RPMI8226 (cell line): ENCODE measurements around the gene UNK.
"Not testable (repeated sequence)": the region's sequence is repeated elsewhere in the genome, so short reads cannot be mapped to it uniquely, and the experiment has no call there.

Experiments
- DNase-seq: peaks from one replicate; pipeline ENCODE4 v3.0.0-alpha.2; 2015

The UNK gene

DNA sequence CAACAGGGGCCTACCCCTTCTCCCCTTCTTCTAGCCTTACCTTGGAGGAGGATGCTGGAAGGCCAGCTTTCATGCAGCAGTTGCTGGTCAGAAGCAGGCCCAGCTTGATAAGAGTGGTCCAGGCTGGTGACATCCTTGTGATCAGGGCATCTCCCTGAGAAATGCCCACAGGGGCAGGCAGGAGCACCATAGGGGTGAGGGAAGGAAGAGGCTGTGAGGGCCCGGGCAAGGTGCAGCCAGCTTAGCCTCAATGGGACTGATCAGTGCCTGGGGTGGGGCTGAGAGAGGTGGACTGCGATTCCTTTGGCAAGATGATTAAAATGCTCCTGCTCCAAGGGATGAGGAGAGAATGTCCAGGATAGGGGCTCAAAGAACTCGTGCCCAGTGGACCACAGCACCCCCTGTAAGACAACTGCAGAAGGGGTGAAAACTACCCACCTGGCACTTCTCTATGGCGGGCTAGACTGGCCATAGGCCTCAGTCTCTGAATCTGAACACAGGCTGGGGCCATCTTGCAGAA is 10.1 kb upstream of the UNK start:
- no peak for DNase-seq

- DNase-seq, result no peak
Observed at GRCh38 chr17:75774991-75775668, 9.5 kb upstream of the UNK start.

DNA sequence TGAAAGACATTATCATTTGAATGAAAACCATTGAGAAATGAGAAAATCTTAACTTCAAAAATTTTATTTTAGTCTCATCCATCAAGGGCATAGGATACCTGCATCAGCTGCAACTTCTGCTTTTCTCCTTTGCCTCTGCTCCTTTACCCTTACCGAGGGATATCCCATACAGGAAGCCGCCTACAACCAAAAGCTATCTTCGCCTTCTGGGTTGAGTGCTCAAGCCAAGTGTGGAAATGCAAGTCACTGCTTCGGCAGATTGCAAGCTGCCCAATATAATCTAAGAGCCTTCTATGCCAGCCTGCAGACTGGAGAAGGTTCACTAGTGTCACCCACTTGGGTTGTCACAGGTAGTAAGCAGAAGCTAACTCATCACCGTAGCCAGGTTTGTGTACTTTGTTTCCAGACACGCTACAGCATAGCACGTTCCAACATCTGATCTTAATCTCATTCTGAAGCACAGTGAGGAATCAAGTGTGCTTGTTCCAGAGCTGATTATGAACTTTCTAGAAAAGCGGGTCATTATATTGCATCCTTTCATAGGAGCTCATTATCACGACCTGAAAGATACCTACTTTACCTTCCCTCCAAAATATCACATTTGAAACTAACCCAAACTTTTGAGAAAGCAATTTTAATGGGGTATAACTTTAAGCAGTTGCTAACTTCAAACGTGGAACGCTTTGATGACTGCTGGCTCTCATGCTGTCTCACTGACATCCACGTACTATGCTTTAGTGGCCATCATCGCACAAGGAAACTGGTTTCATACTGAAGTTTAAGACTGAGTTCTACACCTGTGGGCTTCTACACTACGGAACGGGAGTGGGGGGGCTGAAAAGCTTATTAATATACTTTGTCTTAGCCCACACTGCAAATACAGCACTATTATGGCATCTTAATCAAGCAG is 8.0 kb upstream of the UNK start:
- no peak for DNase-seq

- DNase-seq, result no peak
Observed at GRCh38 chr17:75777296-75777922, 7.2 kb upstream of the UNK start.

DNA sequence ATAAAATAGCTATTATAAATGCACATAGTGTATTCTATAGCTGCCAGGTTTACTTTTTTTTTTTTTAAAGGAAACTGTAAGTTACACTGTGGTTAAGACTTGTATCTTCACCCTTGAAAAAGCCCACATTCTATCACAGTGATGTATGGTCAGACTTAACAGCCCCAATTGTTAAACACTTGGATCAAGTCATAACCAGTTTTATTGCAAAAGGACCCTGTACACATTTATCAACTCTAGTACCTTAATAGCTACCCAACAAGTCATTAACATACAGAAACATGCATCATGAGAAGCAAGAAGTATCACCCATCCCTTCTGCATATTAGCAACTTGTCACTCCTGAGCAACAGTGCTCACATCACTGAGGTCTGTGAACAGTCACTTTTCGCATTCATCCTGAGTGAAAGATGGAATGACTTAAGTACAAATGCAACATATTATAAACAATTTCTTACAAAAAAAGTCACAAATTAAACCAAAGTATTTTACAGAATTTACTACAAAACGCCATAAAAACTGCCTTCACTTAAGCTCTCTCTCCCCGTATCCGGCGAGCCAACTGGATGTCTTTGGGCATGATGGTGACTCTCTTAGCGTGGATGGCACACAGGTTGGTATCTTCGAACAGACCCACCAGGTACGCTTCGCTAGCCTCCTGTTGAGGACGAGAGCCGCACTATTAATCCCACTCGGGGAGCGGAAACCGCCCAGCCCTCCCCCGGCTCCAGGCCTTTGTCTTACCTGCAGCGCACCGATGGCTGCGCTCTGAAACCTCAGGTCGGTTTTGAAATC is 6.3 kb upstream of the UNK start:
- not testable (repeated sequence) for DNase-seq

- DNase-seq, result peak; percentile 75
Observed at GRCh38 chr17:75778861-75779249, 5.8 kb upstream of the UNK start.

GRCh38 chr17:75779250-75779986 is 5.2 kb upstream of the UNK start:
- DNase-seq, result peak; percentile 99

- no peak for DNase-seq
Observed at GRCh38 chr17:75779987-75780889, 4.4 kb upstream of the UNK start.

DNA sequence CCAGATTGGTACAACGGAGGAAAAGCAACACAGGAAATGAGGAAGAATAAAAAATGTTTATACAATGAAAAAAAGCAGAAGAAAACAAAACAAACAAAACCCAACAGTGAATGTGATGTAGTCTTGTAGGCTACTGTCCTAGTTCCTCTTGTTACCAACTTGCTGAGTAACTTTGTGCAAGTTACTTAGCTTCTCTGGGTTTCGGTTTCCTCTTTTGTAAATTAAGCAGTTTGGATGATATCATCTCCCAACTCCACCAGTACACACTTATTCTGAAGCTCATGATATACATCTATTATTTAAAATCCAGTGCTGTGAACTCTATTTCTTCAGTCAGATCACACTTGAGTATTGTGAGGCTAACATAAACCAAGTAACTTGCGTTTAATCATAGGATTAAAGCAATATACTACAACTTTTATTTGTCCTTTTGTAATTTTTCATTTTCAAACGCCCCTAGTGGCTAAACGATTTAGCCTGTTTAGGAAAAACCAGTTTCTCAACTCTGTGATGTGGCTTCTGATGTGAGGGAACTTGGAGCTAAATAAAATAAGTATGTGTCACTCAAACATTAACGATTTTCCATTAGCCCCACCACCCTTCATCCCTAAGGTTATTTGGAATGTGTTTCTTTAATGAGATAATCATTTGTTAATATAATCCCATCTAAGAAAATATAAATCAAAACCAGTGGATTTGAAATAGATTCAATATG is 1.4 kb upstream of the UNK start:
- peak; percentile 64 for DNase-seq

DNA sequence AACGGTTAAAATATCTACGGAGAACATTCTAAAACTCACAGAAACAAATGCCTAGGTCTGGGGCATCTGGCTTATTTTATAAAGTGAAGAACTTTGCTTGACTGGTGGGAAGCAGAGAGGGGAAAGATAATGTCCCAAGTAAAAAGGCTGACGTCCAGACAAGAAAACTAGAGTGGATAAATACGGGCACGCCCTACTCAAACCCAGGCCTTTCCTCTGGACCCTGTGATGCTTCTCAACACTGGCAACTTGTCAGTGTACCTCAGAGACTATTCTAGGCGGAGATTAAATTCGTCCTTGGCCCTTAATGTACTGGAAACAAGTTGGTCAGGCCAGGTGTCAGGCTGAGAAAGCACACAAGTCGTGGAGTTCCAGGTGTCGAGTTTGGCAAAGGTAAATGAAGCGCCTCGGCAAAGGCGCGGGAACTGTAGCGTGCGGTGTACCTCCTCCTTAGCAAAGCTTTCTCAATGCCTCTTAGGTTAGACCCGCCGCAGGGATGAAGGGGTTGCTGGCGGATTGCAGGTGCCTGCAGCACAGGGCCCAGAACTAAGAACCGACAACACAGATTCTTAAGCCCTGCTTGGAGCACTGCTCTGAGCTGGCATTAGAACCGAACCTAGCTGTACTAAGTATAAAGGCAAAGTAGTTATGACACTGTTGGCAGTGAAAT is 668 bp upstream of the UNK start:
- DNase-seq, result peak; percentile 55

- DNase-seq, result peak; percentile 91
Observed at GRCh38 chr17:75785016-75785890, 647 bp downstream of the UNK start.

- DNase-seq, result no peak
Observed at GRCh38 chr17:75791254-75791653, 6.6 kb downstream of the UNK start.

- DNase-seq, result no peak
Observed at GRCh38 chr17:75793460-75793859, 8.9 kb downstream of the UNK start.

- DNase-seq, result no peak
Observed at GRCh38 chr17:75795820-75796607, 11.4 kb downstream of the UNK start.

GRCh38 chr17:75799402-75799801 is 14.8 kb downstream of the UNK start:
- no peak for DNase-seq

- no peak for DNase-seq
Observed at GRCh38 chr17:75803883-75804282, 19.3 kb downstream of the UNK start.

DNA sequence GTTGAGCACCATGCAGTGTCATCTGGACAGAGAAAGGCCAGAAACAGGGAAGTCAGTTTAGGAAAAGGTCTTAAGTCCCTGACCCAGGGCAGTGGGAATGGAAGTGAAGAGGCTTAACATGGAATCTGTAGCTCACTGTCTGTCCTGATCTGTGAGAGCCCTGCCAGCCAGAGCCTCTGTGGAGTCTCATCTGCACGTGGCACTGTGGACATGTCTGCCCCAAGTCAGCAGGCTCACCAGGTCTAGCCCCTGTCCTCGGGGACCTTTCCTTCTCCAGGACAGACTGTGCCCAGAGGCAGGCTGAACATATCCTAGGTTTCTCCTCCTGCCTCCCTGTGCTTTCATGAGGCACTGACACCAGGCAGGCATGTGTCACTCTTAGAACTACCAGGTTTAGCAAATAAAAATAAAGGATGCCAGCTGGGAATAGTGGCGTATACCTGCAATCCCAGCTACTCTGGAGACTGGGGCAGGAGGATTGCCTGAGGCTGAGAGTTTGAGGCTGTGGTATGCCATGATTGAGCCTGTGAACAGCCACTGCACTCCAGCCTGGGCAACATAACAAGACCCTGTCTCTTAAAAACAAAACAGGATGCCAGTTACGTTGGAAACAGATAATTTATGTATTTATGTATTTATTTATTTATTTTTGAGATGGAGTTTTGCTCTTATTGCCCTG is 22.4 kb downstream of the UNK start:
- DNase-seq, result no peak
